Karpas-422 (cell line): ENCODE data around the gene CLIP2. TPM values are rescaled to one million over a fixed set of nuclear protein-coding genes. Genes with fewer than 3 reads are reported as not detected.
"Not testable (repeated sequence)": the region's sequence is repeated elsewhere in the genome, so short reads cannot be mapped to it uniquely, and the experiment has no call there.

Experiments used
- DNase-seq: peaks from one replicate; pipeline ENCODE4 v3.0.0-alpha.2; 2015
- H2AFZ ChIP-seq: fragments of 200-600 bp; sonication (generic); 2 replicates; pipeline ENCODE4 v1.6.1; 2014; ENCODE audit warnings: antibody characterized with exemption, low read length, mixed read lengths
- H3K27ac ChIP-seq: fragments of 200-600 bp; sonication (generic); 2 replicates; pipeline ENCODE4 v1.5.1; 2014; ENCODE audit warnings: mild to moderate bottlenecking, low read length, moderate library complexity
- H3K27me3 ChIP-seq: fragments of 200-600 bp; sonication (generic); 2 replicates; pipeline ENCODE4 v1.6.1; 2014; ENCODE audit warnings: low read length, mixed read lengths
- H3K36me3 ChIP-seq: fragments of 200-600 bp; sonication (generic); 2 replicates; pipeline ENCODE4 v1.6.1; 2014; ENCODE audit warnings: low read length, mixed read lengths; ENCODE audit not compliant: insufficient read depth
- H3K4me1 ChIP-seq: fragments of 200-600 bp; sonication (generic); 2 replicates; pipeline ENCODE4 v1.6.1; 2014; ENCODE audit warnings: mild to moderate bottlenecking, low read length, mixed read lengths
- H3K4me2 ChIP-seq: fragments of 200-600 bp; sonication (generic); 2 replicates; pipeline ENCODE4 v1.6.1; 2014; ENCODE audit warnings: low read length, low read depth, mild to moderate bottlenecking; ENCODE audit not compliant: poor library complexity, severe bottlenecking
- H3K4me3 ChIP-seq: fragments of 200-600 bp; sonication (generic); 2 replicates; pipeline ENCODE4 v1.5.1; 2014; ENCODE audit warnings: mild to moderate bottlenecking, antibody characterized with exemption, low read length, mixed read lengths
- H3K79me2 ChIP-seq: fragments of 200-600 bp; sonication (generic); 2 replicates; pipeline ENCODE4 v1.6.1; 2014; ENCODE audit warnings: mild to moderate bottlenecking, low read length, mixed read lengths
- H3K9ac ChIP-seq: fragments of 200-600 bp; sonication (generic); 2 replicates; pipeline ENCODE4 v1.6.0; 2014; ENCODE audit warnings: low read length
- H3K9me2 ChIP-seq: fragments of 200-600 bp; sonication (generic), shearing (Covaris generic); replicated peaks from 2 replicates; pipeline ENCODE4 v1.6.0; 2014; ENCODE audit warnings: mild to moderate bottlenecking, low read length, moderate library complexity; ENCODE audit not compliant: insufficient read depth
- H3K9me3 ChIP-seq: fragments of 300-700, 200-600 bp; sonication (generic); 2 replicates; pipeline ENCODE4 v1.6.1; 2014; ENCODE audit warnings: low read length, mixed read lengths
- H4K20me1 ChIP-seq: fragments of 200-600 bp; sonication (generic); 2 replicates; pipeline ENCODE4 v1.6.1; 2014; ENCODE audit warnings: mild to moderate bottlenecking, antibody characterized with exemption, low read length, low read depth; ENCODE audit not compliant: insufficient read depth
- total RNA-seq: library from RNA; depleted of rRNA; stranded (reverse); fragments of >200 nt; shearing (Covaris generic); gene quantifications from 2 replicates; pipeline ENCODE4 v1.2.3, GENCODE V29; 2014; ENCODE audit warnings: low replicate concordance

The CLIP2 gene
- total RNA-seq, 1 experiment from 2014 or later = not detected

- Histone ChIP-seq H3K4me3 (peak overlapping the region; percentile 88), H3K79me2 (peaks cover 24% of the 10 kb centered on the region), H4K20me1 (no peaks in the 10 kb centered on the region), H3K4me2 (peak overlapping the region; percentile 81), H3K4me1 (peaks cover 25% of the 10 kb centered on the region), H3K9me3 (no peaks in the 10 kb centered on the region), H3K27me3 (no peaks in the 10 kb centered on the region), H3K9ac (peak overlapping the region; percentile 92), H3K9me2 (no peaks in the 10 kb centered on the region), H3K27ac (peak overlapping the region; percentile 63), H2AFZ (no peak overlapping the region), H3K36me3 (peaks cover 17% of the 10 kb centered on the region)
- peak; percentile 51 for DNase-seq
These were observed 35.4 kb upstream of the CLIP2 start for GRCh38 chr7:74253835-74254128.

DNA sequence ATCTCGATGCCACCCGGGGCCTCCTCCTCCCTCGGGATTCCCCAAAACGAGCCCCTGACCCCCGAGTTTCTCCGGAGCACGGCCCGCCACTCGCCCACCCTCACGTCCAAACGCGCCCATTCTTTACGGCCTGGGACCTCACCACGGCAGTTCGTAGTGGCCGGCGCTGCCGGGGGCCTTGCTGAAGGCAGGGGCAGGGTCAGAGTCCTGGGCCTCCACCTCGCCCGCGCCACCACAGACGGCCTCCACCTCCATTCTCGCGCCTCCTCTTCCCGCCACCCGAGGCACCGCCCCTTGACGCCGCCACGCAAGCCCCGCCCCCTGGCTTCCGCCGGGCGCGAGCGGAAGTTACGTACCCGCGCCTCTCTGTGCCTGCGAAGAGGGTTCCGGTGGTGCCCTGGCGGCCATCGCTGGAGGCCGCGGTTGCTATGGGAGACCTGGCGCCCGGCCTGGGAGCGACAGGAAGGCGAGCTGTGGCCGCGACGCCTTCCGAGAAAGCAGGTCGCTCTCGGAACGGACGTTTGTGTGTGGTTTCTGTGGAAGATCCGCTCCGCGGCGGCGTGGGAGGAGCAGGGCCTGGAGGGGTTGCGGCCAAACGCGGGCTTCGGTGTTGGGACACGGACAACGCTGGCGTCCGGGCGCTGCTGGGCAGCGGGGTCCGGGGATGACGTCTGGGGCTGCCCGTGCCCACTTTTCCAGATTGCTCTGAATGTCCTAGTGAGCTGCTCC is 34.9 kb upstream of the CLIP2 start, which contains the start of gene RFC2:
TSS of gene RFC2 (minus strand) at position 271 of the 729 bp plus-strand sequence. CDS start at position 255, 16 bp downstream.
- Histone ChIP-seq H3K36me3 (peaks cover 15% of the 10 kb centered on the region), H4K20me1 (no peaks in the 10 kb centered on the region), H3K79me2 (peaks cover 24% of the 10 kb centered on the region), H3K4me2 (peak within 1 kb of the TSS; percentile 81), H3K27ac (peak within 1 kb of the TSS; percentile 63), H3K4me1 (peaks cover 25% of the 10 kb centered on the region), H3K9me3 (no peaks in the 10 kb centered on the region), H3K4me3 (peak within 1 kb of the TSS; percentile 88), H3K27me3 (no peaks in the 10 kb centered on the region), H2AFZ (peak within 1 kb of the TSS; percentile 89), H3K9ac (peak within 1 kb of the TSS; percentile 92), H3K9me2 (no peaks in the 10 kb centered on the region)
- DNase-seq = peak; percentile 99

- Histone ChIP-seq H4K20me1 (no peaks in the 10 kb centered on the region), H3K27me3 (no peaks in the 10 kb centered on the region), H3K4me1 (peaks cover 25% of the 10 kb centered on the region), H3K9me2 (no peaks in the 10 kb centered on the region), H3K4me2 (peak overlapping the region; percentile 81), H3K4me3 (peak overlapping the region; percentile 88), H3K9me3 (no peaks in the 10 kb centered on the region), H3K36me3 (peaks cover 11% of the 10 kb centered on the region), H3K9ac (peak overlapping the region; percentile 92), H3K79me2 (peaks cover 24% of the 10 kb centered on the region), H2AFZ (peak overlapping the region; percentile 89), H3K27ac (peak overlapping the region; percentile 31; the same call in 1 of the 2 replicates)
- DNase-seq = peak; percentile 47
These were observed 34.3 kb upstream of the CLIP2 start for GRCh38 chr7:74254858-74255379.

GRCh38 chr7:74255461-74255860 is 33.7 kb upstream of the CLIP2 start:
- not testable (repeated sequence) for H2AFZ ChIP-seq, H3K27me3 ChIP-seq, H3K36me3 ChIP-seq, H3K27ac ChIP-seq, H3K9me2 ChIP-seq, DNase-seq, H3K9me3 ChIP-seq, H4K20me1 ChIP-seq
- peak overlapping the region; percentile 81 for H3K4me2 ChIP-seq
- H3K4me1 ChIP-seq = peaks cover 25% of the 10 kb centered on the region
- H3K4me3 ChIP-seq = peak overlapping the region; percentile 88
- peak overlapping the region; percentile 92 for H3K9ac ChIP-seq
- H3K79me2 ChIP-seq = peaks cover 20% of the 10 kb centered on the region

DNA sequence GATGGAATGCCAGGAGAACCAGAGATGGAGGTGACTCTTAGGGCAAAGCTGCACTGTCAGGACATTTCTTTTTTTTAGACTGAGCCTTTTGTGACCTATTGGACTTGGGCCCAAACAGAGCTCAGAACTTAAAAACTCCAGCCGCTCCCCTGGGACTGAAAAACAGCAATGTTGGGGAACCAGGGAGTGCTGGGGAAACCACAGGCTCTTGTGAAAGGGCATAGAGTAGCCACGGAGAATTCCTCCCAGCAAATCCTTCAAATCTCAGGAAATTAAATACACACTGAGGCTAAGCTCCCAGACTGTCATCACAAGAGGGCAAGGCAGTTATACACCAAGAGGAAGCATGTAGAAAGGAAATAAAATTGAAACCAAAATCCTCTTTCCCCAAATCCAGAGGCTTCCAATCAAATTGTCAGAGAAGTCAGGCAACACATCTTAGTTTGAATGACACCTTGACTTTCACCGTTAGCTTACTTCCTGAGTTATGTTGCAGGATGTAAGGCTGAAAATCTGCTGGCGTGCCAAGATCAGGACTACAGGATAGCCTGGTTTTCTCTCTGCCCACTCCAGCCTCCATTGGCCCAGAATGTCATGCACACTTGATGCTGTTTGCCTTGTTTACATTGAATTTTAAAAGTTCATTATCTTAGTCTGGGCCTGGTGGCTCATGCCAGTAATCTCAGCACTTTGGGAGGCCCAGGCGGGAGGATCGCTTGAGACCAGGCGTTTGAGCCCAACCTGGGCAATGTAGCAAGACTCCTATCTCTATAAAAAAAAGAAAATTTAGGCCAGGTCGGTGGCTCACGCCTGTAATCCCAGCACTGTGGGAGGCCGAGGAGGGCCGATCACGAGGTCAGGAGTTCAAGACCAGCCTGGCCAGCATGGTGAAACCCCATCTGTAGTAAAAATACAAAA is 32.5 kb upstream of the CLIP2 start:
- Histone ChIP-seq H3K27ac (no peak overlapping the region), H2AFZ (no peak overlapping the region), H3K4me2 (no peak overlapping the region), H3K4me3 (no peak overlapping the region), H3K27me3 (no peaks in the 10 kb centered on the region), H3K4me1 (peaks cover 25% of the 10 kb centered on the region), H3K79me2 (peaks cover 20% of the 10 kb centered on the region), H3K9me3 (no peaks in the 10 kb centered on the region), H3K9me2 (no peaks in the 10 kb centered on the region), H3K36me3 (peaks cover 4% of the 10 kb centered on the region; the same call in 1 of the 2 replicates), H3K9ac (no peak overlapping the region), H4K20me1 (no peaks in the 10 kb centered on the region)
- DNase-seq = no peak

- no peak for DNase-seq
- no peaks in the 10 kb centered on the region for H4K20me1 ChIP-seq
- no peak overlapping the region for H3K27ac ChIP-seq
- H3K9ac ChIP-seq = no peak overlapping the region
- H3K36me3 ChIP-seq = no peaks in the 10 kb centered on the region
- no peak overlapping the region for H3K4me3 ChIP-seq
- H3K27me3 ChIP-seq = no peaks in the 10 kb centered on the region
- peaks cover 5% of the 10 kb centered on the region for H3K79me2 ChIP-seq
- H3K4me1 ChIP-seq = peaks cover 15% of the 10 kb centered on the region
- H3K9me2 ChIP-seq = no peaks in the 10 kb centered on the region
- no peak overlapping the region for H3K4me2 ChIP-seq
- no peak overlapping the region for H2AFZ ChIP-seq
- H3K9me3 ChIP-seq = no peaks in the 10 kb centered on the region
These were observed 30.6 kb upstream of the CLIP2 start for GRCh38 chr7:74258639-74259038.

DNA sequence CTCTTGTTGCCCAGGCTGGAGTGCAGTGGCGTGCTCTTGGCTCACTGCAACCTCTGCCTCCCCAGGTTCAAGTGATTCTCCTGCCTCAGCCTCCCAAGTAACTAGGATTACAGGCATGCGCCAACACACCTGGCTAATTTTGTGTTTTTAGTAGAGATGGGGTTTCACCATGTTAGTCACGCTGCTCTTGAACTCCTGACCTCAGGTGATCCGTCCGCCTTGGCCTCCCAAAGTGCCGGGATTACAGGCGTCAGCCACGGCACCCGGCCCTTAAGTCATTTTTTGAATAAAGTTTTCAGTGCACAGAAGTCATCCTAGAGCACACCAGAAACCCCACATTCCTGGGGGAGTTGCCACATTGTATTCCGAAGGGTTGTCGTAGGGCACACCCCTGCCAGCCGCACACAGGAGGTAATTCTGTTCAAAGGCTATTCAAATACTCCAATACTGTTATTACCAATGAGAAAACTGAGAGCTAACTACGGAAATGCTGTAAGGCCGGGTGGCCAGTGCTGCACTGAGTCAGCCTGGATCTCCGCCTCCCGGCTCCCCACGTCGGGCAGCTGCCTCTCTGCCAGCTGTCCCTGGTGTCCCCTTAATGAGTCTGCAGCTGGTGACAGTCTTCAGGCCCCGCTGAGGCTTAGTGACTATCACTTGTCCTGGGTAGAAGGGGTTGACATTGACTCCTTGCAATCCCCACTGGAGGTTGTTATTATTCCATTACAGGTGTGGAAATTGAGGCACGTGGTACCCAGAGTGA is 26.4 kb upstream of the CLIP2 start:
- H3K4me2 ChIP-seq = no peak overlapping the region
- no peak overlapping the region for H3K4me3 ChIP-seq

More for the DNA sequence above, 26.4 kb upstream of the CLIP2 start:
- H3K36me3 ChIP-seq = no peaks in the 10 kb centered on the region
- H3K9ac ChIP-seq = no peak overlapping the region
- H3K27ac ChIP-seq = no peak overlapping the region
- no peak for DNase-seq
- peaks cover 13% of the 10 kb centered on the region for H3K4me1 ChIP-seq
- H3K79me2 ChIP-seq = no peaks in the 10 kb centered on the region
- no peak overlapping the region for H2AFZ ChIP-seq
- no peaks in the 10 kb centered on the region for H4K20me1 ChIP-seq
- H3K9me3 ChIP-seq = no peaks in the 10 kb centered on the region
- no peaks in the 10 kb centered on the region for H3K9me2 ChIP-seq
- no peaks in the 10 kb centered on the region for H3K27me3 ChIP-seq
